ENCODE data around the gene PECR.

Gene PECR

GRCh38 chr2:216094701-216095100 lies 13.1 kb upstream of the PECR start:
- ChIA-PET POLR2A (interaction anchor here (1.1 kb wide), 1 partner anchor 14 kb away, joined by 3 read pairs; no protein-coding TSS in a partner anchor), CTCF (interaction anchor here (0.8 kb wide), 1 partner anchor 16 kb away, joined by 3 read pairs; no protein-coding TSS in a partner anchor)
- no peaks in the 10 kb centered on the region for H3K36me3 ChIP-seq (ENCODE audit: control insufficient read depth in 2 of 2, insufficient read depth in 1 of 2, low read length in 2 of 2)
- no peaks in the 10 kb centered on the region for H3K4me1 ChIP-seq (ENCODE audit: control insufficient read depth, insufficient read depth, low read length)
- no peak overlapping the region for H3K4me3 ChIP-seq (ENCODE audit: low read depth, low read length)
- H3K27ac ChIP-seq (ENCODE audit: extremely low read depth, low read depth, low read length) = no peak overlapping the region
- TF ChIP-seq, protein P1, sequence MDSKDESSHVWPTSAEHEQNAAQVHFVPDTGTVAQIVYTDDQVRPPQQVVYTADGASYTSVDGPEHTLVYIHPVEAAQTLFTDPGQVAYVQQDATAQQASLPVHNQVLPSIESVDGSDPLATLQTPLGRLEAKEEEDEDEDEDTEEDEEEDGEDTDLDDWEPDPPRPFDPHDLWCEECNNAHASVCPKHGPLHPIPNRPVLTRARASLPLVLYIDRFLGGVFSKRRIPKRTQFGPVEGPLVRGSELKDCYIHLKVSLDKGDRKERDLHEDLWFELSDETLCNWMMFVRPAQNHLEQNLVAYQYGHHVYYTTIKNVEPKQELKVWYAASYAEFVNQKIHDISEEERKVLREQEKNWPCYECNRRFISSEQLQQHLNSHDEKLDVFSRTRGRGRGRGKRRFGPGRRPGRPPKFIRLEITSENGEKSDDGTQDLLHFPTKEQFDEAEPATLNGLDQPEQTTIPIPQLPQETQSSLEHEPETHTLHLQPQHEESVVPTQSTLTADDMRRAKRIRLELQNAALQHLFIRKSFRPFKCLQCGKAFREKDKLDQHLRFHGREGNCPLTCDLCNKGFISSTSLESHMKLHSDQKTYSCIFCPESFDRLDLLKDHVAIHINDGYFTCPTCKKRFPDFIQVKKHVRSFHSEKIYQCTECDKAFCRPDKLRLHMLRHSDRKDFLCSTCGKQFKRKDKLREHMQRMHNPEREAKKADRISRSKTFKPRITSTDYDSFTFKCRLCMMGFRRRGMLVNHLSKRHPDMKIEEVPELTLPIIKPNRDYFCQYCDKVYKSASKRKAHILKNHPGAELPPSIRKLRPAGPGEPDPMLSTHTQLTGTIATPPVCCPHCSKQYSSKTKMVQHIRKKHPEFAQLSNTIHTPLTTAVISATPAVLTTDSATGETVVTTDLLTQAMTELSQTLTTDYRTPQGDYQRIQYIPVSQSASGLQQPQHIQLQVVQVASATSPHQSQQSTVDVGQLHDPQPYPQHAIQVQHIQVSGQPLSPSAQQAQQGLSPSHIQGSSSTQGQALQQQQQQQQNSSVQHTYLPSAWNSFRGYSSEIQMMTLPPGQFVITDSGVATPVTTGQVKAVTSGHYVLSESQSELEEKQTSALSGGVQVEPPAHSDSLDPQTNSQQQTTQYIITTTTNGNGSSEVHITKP (tag by site-specific recombination; IDR thresholded peaks at IDR 0.05) = 0 out of 2 replicates have a peak, but pooled peaks have one; percentile 49
- TF ChIP-seq GLI4 (tag by site-specific recombination; IDR thresholded peaks at IDR 0.05) (no peak), ZNF704 (tag by site-specific recombination; IDR thresholded peaks at IDR 0.05) (no peak), GFI1B (tag by site-specific recombination; IDR thresholded peaks at IDR 0.05) (no peak)
- TF ChIP-seq, protein P2, sequence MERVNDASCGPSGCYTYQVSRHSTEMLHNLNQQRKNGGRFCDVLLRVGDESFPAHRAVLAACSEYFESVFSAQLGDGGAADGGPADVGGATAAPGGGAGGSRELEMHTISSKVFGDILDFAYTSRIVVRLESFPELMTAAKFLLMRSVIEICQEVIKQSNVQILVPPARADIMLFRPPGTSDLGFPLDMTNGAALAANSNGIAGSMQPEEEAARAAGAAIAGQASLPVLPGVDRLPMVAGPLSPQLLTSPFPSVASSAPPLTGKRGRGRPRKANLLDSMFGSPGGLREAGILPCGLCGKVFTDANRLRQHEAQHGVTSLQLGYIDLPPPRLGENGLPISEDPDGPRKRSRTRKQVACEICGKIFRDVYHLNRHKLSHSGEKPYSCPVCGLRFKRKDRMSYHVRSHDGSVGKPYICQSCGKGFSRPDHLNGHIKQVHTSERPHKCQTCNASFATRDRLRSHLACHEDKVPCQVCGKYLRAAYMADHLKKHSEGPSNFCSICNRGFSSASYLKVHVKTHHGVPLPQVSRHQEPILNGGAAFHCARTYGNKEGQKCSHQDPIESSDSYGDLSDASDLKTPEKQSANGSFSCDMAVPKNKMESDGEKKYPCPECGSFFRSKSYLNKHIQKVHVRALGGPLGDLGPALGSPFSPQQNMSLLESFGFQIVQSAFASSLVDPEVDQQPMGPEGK (tag by site-specific recombination; IDR thresholded peaks at IDR 0.05) = no peak
- no peaks in the 10 kb centered on the region for H3K9me3 ChIP-seq (ENCODE audit: control insufficient read depth, insufficient read depth, low read depth, low read length)

- H3K4me3 ChIP-seq (ENCODE audit: low read depth, low read length) = no peak overlapping the region
- no peaks in the 10 kb centered on the region for H3K4me1 ChIP-seq (ENCODE audit: control insufficient read depth, insufficient read depth, low read length)
- TF ChIP-seq GFI1B (tag by site-specific recombination; IDR thresholded peaks at IDR 0.05) = no peak
- TF ChIP-seq, protein P3, sequence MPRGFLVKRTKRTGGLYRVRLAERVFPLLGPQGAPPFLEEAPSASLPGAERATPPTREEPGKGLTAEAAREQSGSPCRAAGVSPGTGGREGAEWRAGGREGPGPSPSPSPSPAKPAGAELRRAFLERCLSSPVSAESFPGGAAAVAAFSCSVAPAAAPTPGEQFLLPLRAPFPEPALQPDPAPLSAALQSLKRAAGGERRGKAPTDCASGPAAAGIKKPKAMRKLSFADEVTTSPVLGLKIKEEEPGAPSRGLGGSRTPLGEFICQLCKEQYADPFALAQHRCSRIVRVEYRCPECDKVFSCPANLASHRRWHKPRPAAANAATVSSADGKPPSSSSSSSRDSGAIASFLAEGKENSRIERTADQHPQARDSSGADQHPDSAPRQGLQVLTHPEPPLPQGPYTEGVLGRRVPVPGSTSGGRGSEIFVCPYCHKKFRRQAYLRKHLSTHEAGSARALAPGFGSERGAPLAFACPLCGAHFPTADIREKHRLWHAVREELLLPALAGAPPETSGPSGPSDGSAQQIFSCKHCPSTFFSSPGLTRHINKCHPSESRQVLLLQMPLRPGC (tag by site-specific recombination; IDR thresholded peaks at IDR 0.05) = no peak
- TF ChIP-seq ZNF140 (tag by site-specific recombination; IDR thresholded peaks at IDR 0.05) = no peak
- no peaks in the 10 kb centered on the region for H3K36me3 ChIP-seq (ENCODE audit: control insufficient read depth in 2 of 2, insufficient read depth in 1 of 2, low read length in 2 of 2)
- ChIA-PET POLR2A (interaction anchor here (0.7 kb wide), 1 partner anchor 414 kb away, joined by 3 read pairs; no protein-coding TSS in a partner anchor), CTCF (interaction anchor here (1.3 kb wide), 1 partner anchor 16 kb away, joined by 4 read pairs; the partner anchor contains the start of gene XRCC5)
- no peaks in the 10 kb centered on the region for H3K9me3 ChIP-seq (ENCODE audit: control insufficient read depth, insufficient read depth, low read depth, low read length)
- H3K27ac ChIP-seq (ENCODE audit: extremely low read depth, low read depth, low read length) = no peak overlapping the region
These were observed 11.0 kb upstream of the PECR start for GRCh38 chr2:216092646-216093045.

DNA sequence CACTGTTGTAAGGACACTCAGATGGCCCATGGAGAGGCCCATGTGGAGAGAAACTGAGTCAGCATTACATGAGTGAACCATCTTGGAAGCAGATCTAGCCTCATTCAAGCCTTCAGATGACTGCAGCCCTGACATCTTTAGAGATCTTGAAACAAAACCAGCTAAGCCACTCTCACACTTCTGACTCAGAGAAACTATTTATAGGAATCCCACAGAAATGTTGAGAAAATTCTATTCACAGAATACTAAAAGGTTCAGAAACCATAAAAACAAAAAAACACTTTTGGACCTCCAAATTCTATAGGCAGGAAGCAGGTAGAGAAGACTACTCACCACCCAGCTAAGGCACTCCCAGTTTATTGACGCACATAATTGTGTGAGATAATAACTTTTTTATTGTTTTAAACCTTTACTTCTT lies 8.8 kb upstream of the PECR start:
- no peaks in the 10 kb centered on the region for H3K4me1 ChIP-seq (ENCODE audit: control insufficient read depth, insufficient read depth, low read length)
- no peaks in the 10 kb centered on the region for H3K36me3 ChIP-seq (ENCODE audit: control insufficient read depth in 2 of 2, insufficient read depth in 1 of 2, low read length in 2 of 2)
- no peaks in the 10 kb centered on the region for H3K9me3 ChIP-seq (ENCODE audit: control insufficient read depth, insufficient read depth, low read depth, low read length)
- no peak overlapping the region for H3K4me3 ChIP-seq (ENCODE audit: low read depth, low read length)
- no peak overlapping the region for H3K27ac ChIP-seq (ENCODE audit: extremely low read depth, low read depth, low read length)
- TF ChIP-seq, protein P2 (tag by site-specific recombination; IDR thresholded peaks at IDR 0.05) = no peak
- no peak for TF ChIP-seq ZNF596 (tag by site-specific recombination; IDR thresholded peaks at IDR 0.05)
- TF ChIP-seq, protein P4, sequence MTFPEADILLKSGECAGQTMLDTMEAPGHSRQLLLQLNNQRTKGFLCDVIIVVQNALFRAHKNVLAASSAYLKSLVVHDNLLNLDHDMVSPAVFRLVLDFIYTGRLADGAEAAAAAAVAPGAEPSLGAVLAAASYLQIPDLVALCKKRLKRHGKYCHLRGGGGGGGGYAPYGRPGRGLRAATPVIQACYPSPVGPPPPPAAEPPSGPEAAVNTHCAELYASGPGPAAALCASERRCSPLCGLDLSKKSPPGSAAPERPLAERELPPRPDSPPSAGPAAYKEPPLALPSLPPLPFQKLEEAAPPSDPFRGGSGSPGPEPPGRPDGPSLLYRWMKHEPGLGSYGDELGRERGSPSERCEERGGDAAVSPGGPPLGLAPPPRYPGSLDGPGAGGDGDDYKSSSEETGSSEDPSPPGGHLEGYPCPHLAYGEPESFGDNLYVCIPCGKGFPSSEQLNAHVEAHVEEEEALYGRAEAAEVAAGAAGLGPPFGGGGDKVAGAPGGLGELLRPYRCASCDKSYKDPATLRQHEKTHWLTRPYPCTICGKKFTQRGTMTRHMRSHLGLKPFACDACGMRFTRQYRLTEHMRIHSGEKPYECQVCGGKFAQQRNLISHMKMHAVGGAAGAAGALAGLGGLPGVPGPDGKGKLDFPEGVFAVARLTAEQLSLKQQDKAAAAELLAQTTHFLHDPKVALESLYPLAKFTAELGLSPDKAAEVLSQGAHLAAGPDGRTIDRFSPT (tag by site-specific recombination; IDR thresholded peaks at IDR 0.05) = no peak
- POLR2A ChIA-PET = no interaction called here
- CTCF ChIA-PET = no interaction called here
